Measurements from ENCODE around the gene TRAPPC12.
A peak's percentile ranks its signal among the peaks of the same experiment; 100 is the strongest.
"Not testable (repeated sequence)": the region's sequence is repeated elsewhere in the genome, so short reads cannot be mapped to it uniquely, and the experiment has no call there.

TRAPPC12 gene

DNA sequence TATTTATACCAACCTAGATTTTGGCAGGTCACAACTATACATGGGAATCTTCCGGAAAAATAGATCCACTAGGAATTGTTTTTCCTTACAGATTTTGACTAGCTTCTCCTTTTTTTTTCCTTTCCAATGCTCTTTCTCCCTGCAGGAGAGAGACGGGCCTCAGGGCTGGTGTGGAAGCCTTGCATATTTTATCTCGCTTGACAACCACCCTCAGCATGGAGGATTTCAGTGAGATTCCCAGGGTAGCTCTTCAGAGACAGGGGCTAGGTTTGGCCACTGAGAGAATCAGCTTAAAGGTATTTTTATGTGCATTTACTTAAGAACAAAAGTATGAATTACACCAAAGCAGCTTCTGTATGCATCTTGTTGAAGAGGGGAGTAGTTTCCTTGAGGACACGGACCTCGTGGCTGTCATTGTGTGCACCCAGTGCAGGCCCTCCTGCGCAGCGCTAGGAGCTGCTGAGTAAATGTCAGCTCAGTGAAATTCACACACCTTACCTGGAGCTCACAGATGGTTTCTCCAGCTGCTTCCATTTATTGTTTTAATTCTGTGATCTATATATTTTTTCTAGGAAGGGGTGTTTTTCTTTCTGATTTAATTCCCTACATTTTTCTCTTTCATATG is 54.4 kb downstream of the TRAPPC12 start:
- DNase-seq = no peak

- DNase-seq = no peak
These were observed 55.2 kb downstream of the TRAPPC12 start for GRCh38 chr2:3434654-3435053.

DNA sequence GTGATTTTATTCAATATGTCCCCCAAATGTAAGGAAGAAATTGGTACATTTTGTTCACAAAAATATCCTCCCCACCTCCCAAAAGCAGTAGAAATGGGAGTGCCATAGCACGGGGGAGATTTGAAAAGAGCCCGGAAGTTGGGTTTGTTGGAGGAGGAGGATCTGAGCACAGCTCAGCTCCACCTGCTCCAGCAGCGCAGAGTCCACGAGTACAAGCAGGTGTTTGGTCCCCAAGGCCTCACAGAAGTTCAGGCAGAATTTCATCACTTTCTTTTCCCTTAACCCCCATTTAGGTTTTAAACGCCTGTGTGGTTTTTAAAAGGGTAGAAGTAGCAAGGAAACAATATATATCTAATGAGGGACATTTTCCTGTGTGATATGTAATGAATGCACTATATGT is 56.0 kb downstream of the TRAPPC12 start:
- DNase-seq = peak; percentile 16

- no peak for DNase-seq
These were observed 61.0 kb downstream of the TRAPPC12 start for GRCh38 chr2:3440477-3440876.

- no peak for DNase-seq
These were observed 62.0 kb downstream of the TRAPPC12 start for GRCh38 chr2:3441465-3441864.

- DNase-seq = no peak
These were observed 62.7 kb downstream of the TRAPPC12 start for GRCh38 chr2:3442185-3442584.

DNA sequence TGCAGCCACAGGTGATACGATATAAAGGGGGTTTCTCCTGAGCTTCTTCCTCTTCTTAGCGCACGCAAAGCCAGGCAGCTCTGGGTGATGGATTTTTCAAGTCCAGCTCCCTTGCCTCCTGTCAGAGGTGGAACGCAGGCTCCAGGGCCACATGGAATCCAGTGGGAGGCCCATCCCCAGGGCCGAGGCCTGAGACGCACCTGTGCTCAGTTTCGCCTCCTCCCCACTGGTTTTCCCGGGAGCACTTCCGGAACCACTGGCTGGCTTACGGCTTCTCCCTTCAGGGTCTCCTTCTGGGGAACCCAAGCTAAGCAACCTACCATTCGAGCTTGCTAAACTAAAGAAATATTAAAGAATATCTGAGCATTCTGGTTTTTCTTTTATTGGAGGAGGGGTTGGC is 63.6 kb downstream of the TRAPPC12 start:
- DNase-seq = no peak

- no peak for DNase-seq
These were observed 64.1 kb downstream of the TRAPPC12 start for GRCh38 chr2:3443506-3444084.

- DNase-seq = no peak
These were observed 66.4 kb downstream of the TRAPPC12 start for GRCh38 chr2:3445891-3446290.

DNA sequence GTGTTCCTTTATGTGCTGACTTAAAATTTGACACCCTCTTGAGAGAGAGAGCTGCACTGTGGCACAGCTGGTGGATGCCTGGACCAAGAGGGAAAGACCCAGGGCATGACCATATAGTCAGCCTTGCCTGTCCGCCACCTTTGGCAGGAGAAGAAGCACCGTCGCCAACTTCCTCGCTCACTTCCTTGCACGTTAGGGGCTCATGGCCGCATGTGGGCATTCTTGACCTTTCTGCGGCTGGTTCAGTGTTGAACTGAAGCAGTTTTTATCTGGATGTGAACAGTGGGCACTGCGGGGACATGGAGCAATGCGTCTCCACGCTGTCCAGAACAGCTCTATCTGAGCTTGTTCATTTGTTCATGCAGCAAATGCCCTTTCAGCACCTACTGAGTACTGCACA is 66.9 kb downstream of the TRAPPC12 start:
- no peak for DNase-seq

- DNase-seq = not testable (repeated sequence)
These were observed 67.7 kb downstream of the TRAPPC12 start for GRCh38 chr2:3447186-3447585.

DNA sequence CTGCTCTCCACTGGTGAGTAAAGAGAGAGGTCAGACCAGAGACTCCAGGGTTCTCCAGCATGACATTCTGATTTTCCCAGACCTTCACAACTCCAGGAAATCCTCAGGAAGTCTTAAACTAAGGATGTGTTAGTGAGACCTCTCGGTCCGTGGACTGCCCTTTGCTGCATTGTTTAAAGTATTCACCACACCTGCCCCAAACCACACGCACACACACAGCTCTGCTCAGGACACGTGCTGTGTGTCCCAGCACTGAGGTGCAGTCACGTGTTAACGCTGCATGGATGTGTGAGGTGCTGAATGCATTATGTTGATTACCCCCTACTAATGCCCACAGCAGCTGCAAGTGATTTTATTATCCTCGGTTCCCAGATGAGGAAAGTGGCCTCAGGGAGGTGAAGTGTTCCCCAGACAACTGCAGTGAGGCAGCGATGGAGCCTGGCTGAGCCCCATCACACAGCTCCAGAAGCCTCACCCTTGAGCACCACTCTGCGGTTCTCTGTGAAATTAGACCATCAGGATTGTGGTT is 68.4 kb downstream of the TRAPPC12 start:
- no peak for DNase-seq

DNA sequence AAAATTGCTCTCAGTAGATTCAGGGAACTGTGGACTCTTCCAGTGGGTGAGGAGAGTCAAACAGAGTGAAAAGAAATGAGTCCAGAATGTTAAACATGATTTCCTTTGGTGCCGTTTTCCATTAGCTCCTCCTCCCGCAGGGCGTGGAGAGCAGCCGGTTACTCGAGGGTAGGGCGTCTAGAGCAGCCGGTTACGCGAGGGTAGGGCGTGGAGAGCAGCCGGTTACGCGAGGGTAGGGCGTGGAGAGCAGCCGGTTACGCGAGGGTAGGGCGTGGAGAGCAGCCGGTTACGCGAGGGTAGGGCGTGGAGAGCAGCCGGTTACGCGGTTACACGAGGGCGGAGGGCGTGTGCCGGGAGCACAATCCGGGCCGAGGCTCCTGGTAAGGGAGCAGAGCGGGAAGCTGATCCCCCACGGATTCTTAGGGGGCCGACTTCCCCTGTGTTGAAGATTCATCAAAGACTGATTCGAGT is 69.0 kb downstream of the TRAPPC12 start:
- DNase-seq = not testable (repeated sequence)

DNA sequence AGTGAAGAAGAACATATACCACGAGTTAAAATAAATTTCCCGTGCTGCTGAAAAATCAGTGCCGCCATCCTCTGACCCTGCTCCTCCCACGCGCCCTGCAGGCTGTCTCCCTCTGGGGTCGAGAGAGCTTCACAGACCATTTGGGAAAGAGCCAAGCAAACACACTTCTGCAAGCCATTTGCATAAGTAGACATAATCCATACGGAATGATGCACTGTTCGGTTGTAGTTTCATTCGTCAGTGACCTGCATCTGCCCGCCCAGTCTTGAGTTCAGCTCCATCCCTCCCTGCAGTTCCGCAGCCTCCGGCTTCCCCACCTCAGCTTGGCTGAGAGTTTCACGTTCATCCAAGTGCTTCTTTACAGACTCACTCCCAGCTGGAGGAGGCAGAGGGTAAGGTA is 69.6 kb downstream of the TRAPPC12 start:
- no peak for DNase-seq

- DNase-seq = no peak
These were observed 70.4 kb downstream of the TRAPPC12 start for GRCh38 chr2:3449936-3450335.

GRCh38 chr2:3450385-3451010 is 71.0 kb downstream of the TRAPPC12 start:
- no peak for DNase-seq

GRCh38 chr2:3451169-3451568 is 71.7 kb downstream of the TRAPPC12 start:
- DNase-seq = no peak

DNA sequence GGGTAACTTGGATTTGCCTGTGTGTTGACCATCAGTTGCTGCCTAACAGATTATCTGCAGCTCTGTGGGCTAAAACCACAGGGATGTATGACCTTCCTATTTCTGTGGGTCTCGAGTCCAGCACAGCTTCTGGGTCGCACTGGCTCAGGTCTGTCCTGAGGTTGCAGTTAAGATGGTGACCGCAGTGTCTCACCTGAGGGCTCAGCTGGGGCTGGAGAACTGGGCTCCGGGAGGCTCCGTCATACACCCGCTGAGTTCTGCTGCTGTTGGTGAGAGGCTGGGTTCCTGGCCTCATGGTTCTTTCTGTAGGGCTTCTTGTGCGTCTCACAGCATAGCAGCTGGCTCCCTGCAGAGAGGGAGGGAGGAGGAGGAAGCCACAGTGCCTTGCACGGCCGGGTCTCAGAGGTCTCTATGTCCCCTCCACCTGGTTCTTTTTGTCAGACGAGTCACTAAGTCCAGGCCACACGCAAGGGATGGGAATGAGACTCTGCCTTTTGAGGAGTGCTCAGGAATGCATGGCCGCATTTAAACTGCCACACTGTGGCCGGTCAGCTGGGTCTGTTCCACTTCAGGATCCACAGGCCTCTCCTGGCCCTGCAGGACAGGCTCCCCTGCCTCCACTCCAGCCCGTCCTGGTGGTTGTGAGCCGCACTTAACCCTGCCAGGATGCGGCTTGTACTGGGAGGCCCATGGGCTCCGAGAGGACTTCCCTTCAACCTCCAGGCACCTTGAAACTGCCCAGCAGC is 72.6 kb downstream of the TRAPPC12 start:
- DNase-seq = no peak

- no peak for DNase-seq
These were observed 73.9 kb downstream of the TRAPPC12 start for GRCh38 chr2:3453190-3453999.

DNA sequence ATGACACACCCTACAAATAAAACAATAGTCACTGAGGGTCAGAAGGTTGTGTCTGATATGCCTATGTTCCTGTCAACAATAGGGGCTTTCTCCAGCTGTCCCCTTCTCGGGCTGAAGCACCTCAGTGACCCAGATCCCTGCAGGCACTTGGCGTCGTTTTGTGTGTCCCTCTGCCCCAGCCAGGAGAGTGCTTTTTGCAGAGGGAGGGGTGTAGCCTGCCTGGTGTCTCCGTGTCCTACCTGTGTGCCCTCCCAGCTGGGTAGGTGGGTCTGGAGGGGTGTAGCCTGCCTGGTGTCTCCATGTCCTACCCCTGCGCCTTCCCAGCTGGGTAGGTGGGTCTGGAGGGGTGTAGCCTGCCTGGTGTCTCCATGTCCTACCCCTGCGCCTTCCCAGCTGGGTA is 74.5 kb downstream of the TRAPPC12 start:
- DNase-seq = not testable (repeated sequence)

DNA sequence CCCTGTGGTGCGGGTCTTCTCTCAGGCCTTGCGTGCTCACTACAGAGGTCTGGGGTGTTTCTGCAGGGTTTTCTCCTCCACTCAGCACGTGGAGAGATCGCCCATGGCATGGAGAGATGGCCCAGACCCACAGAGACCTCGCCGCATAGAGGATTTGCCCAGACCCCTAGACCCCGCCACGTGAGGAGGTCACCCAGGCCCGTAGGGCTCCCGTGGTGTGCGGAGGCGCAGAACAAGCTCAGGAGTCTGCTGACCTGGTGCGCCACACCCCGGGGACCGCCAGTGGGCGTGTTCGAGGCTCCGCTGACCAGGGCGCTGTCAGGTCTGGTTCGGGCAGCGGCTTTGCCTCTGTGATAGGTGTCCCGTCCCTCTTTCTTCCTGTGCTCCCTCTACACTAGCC is 75.3 kb downstream of the TRAPPC12 start:
- no peak for DNase-seq

DNA sequence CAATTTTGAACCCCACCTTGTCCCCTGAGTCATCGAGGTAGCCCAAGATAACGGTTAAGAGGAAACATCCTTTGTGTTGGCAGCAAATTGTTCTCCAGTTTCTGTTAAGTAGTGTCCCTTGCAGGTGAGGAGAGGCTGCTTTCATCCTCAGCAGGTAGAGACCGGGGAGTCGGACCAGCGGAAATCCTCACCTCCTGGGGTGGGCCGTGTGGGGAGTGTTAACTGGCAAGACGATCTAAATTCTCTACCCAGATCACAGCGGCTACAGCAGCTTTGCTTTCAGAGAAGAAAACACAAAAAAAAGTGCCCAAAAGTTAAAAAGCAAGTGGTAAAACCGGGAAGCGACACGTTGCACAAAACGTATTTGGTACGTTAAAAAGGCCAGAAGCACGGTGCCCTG is 76.6 kb downstream of the TRAPPC12 start:
- DNase-seq = no peak
